Activated CD8-positive, alpha-beta memory T cell treated with anti-CD3 and anti-CD28 coated beads, Interleukin-2, amount 50 U/mL, for 24 hours (primary cell): ENCODE results near the gene CRCP.
A peak's percentile ranks its signal among the peaks of the same experiment; 100 is the strongest.
"Not testable (repeated sequence)": the region's sequence is repeated elsewhere in the genome, so short reads cannot be mapped to it uniquely, and the experiment has no call there.

Source experiments
- DNase-seq: peaks from one replicate; pipeline ENCODE4 v3.0.0-alpha.2; 2020; ENCODE audit errors: extremely low read depth

The CRCP gene

GRCh38 chr7:66114743-66115649 is at the start of gene CRCP:
Gene CRCP, plus strand, starts transcription at chr7:66114847. Its CDS starts 116 bp downstream, at chr7:66114963.
- DNase-seq: peak; percentile 62

GRCh38 chr7:66069732-66070131 is 44.9 kb upstream of the CRCP start:
- no peak for DNase-seq

GRCh38 chr7:66070222-66070621 is 44.4 kb upstream of the CRCP start:
- no peak for DNase-seq

GRCh38 chr7:66072208-66072607 is 42.4 kb upstream of the CRCP start:
- DNase-seq: not testable (repeated sequence)

GRCh38 chr7:66075590-66076461 is 38.8 kb upstream of the CRCP start, which contains the start of gene ASL:
Gene ASL, plus strand, starts transcription at chr7:66075819. Its CDS starts 263 bp downstream, at chr7:66076082.
- DNase-seq: peak; percentile 72

GRCh38 chr7:66076462-66077329 is 38.0 kb upstream of the CRCP start:
- DNase-seq: no peak

GRCh38 chr7:66078067-66078466 is 36.6 kb upstream of the CRCP start:
- DNase-seq: no peak

- DNase-seq: no peak
Observed at GRCh38 chr7:66082083-66082482, 32.6 kb upstream of the CRCP start.

- DNase-seq: no peak
Observed at GRCh38 chr7:66082886-66083415, 31.7 kb upstream of the CRCP start.

GRCh38 chr7:66083677-66084076 is 31.0 kb upstream of the CRCP start:
- DNase-seq: no peak

- no peak for DNase-seq
Observed at GRCh38 chr7:66088861-66089838, 25.5 kb upstream of the CRCP start.

GRCh38 chr7:66092654-66093053 is 22.0 kb upstream of the CRCP start:
- no peak for DNase-seq

- DNase-seq: no peak
Observed at GRCh38 chr7:66095010-66095409, 19.6 kb upstream of the CRCP start.

GRCh38 chr7:66099232-66099550 is 15.5 kb upstream of the CRCP start:
- DNase-seq: no peak

GRCh38 chr7:66099551-66100407 is 14.9 kb upstream of the CRCP start:
- no peak for DNase-seq

GRCh38 chr7:66100408-66101050 is 14.1 kb upstream of the CRCP start:
- DNase-seq: no peak

- DNase-seq: not testable (repeated sequence)
Observed at GRCh38 chr7:66102168-66102567, 12.5 kb upstream of the CRCP start.

GRCh38 chr7:66103994-66104393 is 10.7 kb upstream of the CRCP start:
- not testable (repeated sequence) for DNase-seq
